Fibroblast of upper back skin (primary cell): ENCODE measurements around the gene BRD3OS.

ENCODE experiments used
- DNase-seq: peaks from one replicate; pipeline ENCODE4 v3.0.0-alpha.2; 2013

Gene BRD3OS

GRCh38 chr9:134053941-134054761, 28.9 kb downstream of the BRD3OS start:
- no peak for DNase-seq

- DNase-seq, result no peak
These were observed 29.9 kb downstream of the BRD3OS start for GRCh38 chr9:134054891-134055811.

GRCh38 chr9:134055981-134056461, 30.7 kb downstream of the BRD3OS start:
- DNase-seq, result peak; percentile 23

- no peak for DNase-seq
These were observed 31.4 kb downstream of the BRD3OS start for GRCh38 chr9:134056483-134057306.

GRCh38 chr9:134057307-134057657, 32.0 kb downstream of the BRD3OS start:
- DNase-seq, result no peak

GRCh38 chr9:134057751-134058701, 32.7 kb downstream of the BRD3OS start:
- DNase-seq, result no peak

- no peak for DNase-seq
These were observed 33.4 kb downstream of the BRD3OS start for GRCh38 chr9:134058716-134059115.

- DNase-seq, result no peak
These were observed 33.9 kb downstream of the BRD3OS start for GRCh38 chr9:134059188-134059641.

- no peak for DNase-seq
These were observed 34.5 kb downstream of the BRD3OS start for GRCh38 chr9:134059661-134060395.

GRCh38 chr9:134060546-134060945, 35.3 kb downstream of the BRD3OS start:
- DNase-seq, result no peak

- no peak for DNase-seq
These were observed 35.9 kb downstream of the BRD3OS start for GRCh38 chr9:134061019-134061687.

- DNase-seq, result no peak
These were observed 36.5 kb downstream of the BRD3OS start for GRCh38 chr9:134061688-134062371.

- no peak for DNase-seq
These were observed 37.3 kb downstream of the BRD3OS start for GRCh38 chr9:134062461-134063087.

GRCh38 chr9:134063088-134063570, 37.8 kb downstream of the BRD3OS start:
- DNase-seq, result no peak

- no peak for DNase-seq
These were observed 38.5 kb downstream of the BRD3OS start for GRCh38 chr9:134063571-134064450.

GRCh38 chr9:134064711-134065110, 39.4 kb downstream of the BRD3OS start:
- no peak for DNase-seq

GRCh38 chr9:134065612-134066419, 40.5 kb downstream of the BRD3OS start:
- peak; percentile 34 for DNase-seq
